ENCODE measurements around the gene IMP4. TPM values are rescaled to one million over a fixed set of nuclear protein-coding genes. Genes with fewer than 3 reads are reported as not detected.

The IMP4 gene
- total and polyA plus RNA-seq, 10 of the 15 experiments (the other 5 are each of a cell fraction or from before 2014, with no cell fraction given), result 41.4 to 242 (median 166) TPM

DNA sequence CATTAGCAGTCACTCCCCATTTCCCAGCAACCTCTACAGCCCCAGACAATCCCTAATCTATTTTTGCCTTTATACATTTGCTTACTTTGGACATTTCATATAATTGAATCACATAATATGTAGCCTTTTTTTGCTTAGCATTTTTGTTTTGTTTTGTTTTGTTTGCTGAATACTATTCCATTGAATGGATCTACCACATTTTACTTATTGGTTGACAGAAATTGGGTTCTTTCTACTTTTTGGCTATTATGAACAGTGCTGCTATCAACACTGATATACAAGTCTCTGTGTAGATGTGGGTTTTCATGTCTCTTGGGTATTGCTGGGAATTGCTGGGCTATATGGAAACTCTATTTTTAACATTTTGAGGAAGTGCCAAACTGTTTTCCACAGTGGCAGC, 20.8 kb downstream of the IMP4 start:
- no peak for FAIRE-seq
- no peaks in the 10 kb centered on the region for H3K27me3 ChIP-seq (replicated peaks in 1 of 2; ENCODE audit: control insufficient read depth in 2 of 2, insufficient read depth in 2 of 2, low read length in 1 of 2)
- CTCF ChIA-PET, result no interaction called here
- TF ChIP-seq CREB1 (IDR thresholded peaks at IDR 0.05; ENCODE audit: low read depth) (no peak), WRNIP1 (IDR thresholded peaks at IDR 0.05; ENCODE audit: borderline replicate concordance, low read depth, low read length) (no peak), FOXM1 (IDR thresholded peaks at IDR 0.05; ENCODE audit: low read depth, low read length) (no peak), EZH2 (IDR thresholded peaks at IDR 0.05; ENCODE audit: borderline replicate concordance, control insufficient read depth, low read depth, low read length) (no peak), MEF2B (IDR thresholded peaks at IDR 0.05; ENCODE audit: partially characterized antibody, poor library complexity, severe bottlenecking) (no peak), ZSCAN29 (IDR thresholded peaks at IDR 0.05) (no peak), HDAC2 (IDR thresholded peaks at IDR 0.05) (no peak), SUPT20H (IDR thresholded peaks at IDR 0.05; ENCODE audit: borderline replicate concordance, control insufficient read depth, low read depth, low read length) (no peak), EED (IDR thresholded peaks at IDR 0.05; ENCODE audit: low read depth) (no peak), POU2F2 (IDR thresholded peaks at IDR 0.05; ENCODE audit: borderline replicate concordance, low read depth, low read length) (no peak)
- TF ChIP-seq, protein P1, sequence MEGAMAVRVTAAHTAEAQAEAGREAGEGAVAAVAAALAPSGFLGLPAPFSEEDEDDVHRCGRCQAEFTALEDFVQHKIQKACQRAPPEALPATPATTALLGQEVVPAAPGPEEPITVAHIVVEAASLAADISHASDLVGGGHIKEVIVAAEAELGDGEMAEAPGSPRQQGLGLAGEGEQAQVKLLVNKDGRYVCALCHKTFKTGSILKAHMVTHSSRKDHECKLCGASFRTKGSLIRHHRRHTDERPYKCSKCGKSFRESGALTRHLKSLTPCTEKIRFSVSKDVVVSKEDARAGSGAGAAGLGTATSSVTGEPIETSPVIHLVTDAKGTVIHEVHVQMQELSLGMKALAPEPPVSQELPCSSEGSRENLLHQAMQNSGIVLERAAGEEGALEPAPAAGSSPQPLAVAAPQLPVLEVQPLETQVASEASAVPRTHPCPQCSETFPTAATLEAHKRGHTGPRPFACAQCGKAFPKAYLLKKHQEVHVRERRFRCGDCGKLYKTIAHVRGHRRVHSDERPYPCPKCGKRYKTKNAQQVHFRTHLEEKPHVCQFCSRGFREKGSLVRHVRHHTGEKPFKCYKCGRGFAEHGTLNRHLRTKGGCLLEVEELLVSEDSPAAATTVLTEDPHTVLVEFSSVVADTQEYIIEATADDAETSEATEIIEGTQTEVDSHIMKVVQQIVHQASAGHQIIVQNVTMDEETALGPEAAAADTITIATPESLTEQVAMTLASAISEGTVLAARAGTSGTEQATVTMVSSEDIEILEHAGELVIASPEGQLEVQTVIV (IDR thresholded peaks at IDR 0.05; ENCODE audit: borderline replicate concordance, partially characterized antibody), result no peak
- TF ChIP-seq, protein P2, sequence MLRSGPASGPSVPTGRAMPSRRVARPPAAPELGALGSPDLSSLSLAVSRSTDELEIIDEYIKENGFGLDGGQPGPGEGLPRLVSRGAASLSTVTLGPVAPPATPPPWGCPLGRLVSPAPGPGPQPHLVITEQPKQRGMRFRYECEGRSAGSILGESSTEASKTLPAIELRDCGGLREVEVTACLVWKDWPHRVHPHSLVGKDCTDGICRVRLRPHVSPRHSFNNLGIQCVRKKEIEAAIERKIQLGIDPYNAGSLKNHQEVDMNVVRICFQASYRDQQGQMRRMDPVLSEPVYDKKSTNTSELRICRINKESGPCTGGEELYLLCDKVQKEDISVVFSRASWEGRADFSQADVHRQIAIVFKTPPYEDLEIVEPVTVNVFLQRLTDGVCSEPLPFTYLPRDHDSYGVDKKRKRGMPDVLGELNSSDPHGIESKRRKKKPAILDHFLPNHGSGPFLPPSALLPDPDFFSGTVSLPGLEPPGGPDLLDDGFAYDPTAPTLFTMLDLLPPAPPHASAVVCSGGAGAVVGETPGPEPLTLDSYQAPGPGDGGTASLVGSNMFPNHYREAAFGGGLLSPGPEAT (IDR thresholded peaks at IDR 0.05; ENCODE audit: low read depth), result no peak
- TF ChIP-seq, protein P3, sequence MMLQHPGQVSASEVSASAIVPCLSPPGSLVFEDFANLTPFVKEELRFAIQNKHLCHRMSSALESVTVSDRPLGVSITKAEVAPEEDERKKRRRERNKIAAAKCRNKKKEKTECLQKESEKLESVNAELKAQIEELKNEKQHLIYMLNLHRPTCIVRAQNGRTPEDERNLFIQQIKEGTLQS (IDR thresholded peaks at IDR 0.05; ENCODE audit: borderline replicate concordance, extremely low read depth, low read depth, low read length), result no peak
- H3K79me2 ChIP-seq (ENCODE audit: control insufficient read depth, insufficient read depth, low read length), result no peaks in the 10 kb centered on the region
- RAD21 ChIA-PET (ENCODE audit: unreplicated experiment), result no interaction called here
- SMC1A ChIA-PET (ENCODE audit: uncharacterized antibody, unreplicated experiment), result no interaction called here
- no peak overlapping the region for H3K4me3 ChIP-seq
- H3K4me2 ChIP-seq (ENCODE audit: control insufficient read depth, insufficient read depth), result no peak overlapping the region
- BruUV-seq (replicated peaks), result no TSS peak
- H2AFZ ChIP-seq (ENCODE audit: control insufficient read depth, low read depth, low read length), result no peak overlapping the region
- intact Hi-C loops (cut with micrococcal nuclease; ENCODE audit: unreplicated experiment), result no loop called here
- POLR2A ChIA-PET, result no interaction called here
- H3K27ac ChIP-seq (ENCODE audit: control insufficient read depth, insufficient read depth), result no peak overlapping the region
- H3K4me1 ChIP-seq (ENCODE audit: control insufficient read depth, insufficient read depth, low read length), result no peaks in the 10 kb centered on the region
- no peak for DNase-seq (ENCODE audit: low read depth, low spot score)
- in situ Hi-C loops (cut with MboI), result no loop called here
- no peak for ATAC-seq
- no peaks in the 10 kb centered on the region for H3K36me3 ChIP-seq (ENCODE audit: control insufficient read depth in 2 of 2, insufficient read depth in 2 of 2, low read length in 1 of 2)
- no peaks in the 10 kb centered on the region; the same call in 2 of the 3 replicates for H3K9me3 ChIP-seq (replicated peaks; ENCODE audit: control insufficient read depth, insufficient read depth, low read length)
- no peaks in the 10 kb centered on the region for H4K20me1 ChIP-seq (ENCODE audit: control insufficient read depth, insufficient read depth)
- H3K9ac ChIP-seq (ENCODE audit: control insufficient read depth, insufficient read depth, low read length), result no peak overlapping the region

Data from GM12878 (cell line).